Skin epidermis (tissue), 12 donors: ENCODE data around the gene WEE1.
"Not testable (repeated sequence)": the region's sequence is repeated elsewhere in the genome, so short reads cannot be mapped to it uniquely, and the experiment has no call there.

Source experiments
- H3K27ac ChIP-seq, 21 experiments: fragments of 200-600 bp; sonication (generic) in 11 of 21; one replicate each; pipeline ENCODE4 v1.5.0; 2020; ENCODE audit warnings: mild to moderate bottlenecking in 3 of 21, inconsistent platforms in 2 of 21, moderate library complexity in 2 of 21
- H3K4me3 ChIP-seq, 7 experiments: fragments of 200-600 bp; sonication (generic) in 2 of 7; one replicate each; pipeline ENCODE4 v1.5.0; 2020; ENCODE audit warnings: inconsistent platforms in 2 of 7, mild to moderate bottlenecking in 2 of 7, moderate library complexity in 1 of 7

The WEE1 gene

GRCh38 chr11:9573052-9573774 lies at the start of gene WEE1:
TSS of gene WEE1 (plus strand) at chr11:9573670. CDS start at chr11:9573934, 264 bp downstream.
- peak within 1 kb of the TSS; percentile 63 to 99 (median 90) for H3K27ac ChIP-seq
- H3K4me3 ChIP-seq = peak within 1 kb of the TSS; percentile 59 to 91 (median 73)

DNA sequence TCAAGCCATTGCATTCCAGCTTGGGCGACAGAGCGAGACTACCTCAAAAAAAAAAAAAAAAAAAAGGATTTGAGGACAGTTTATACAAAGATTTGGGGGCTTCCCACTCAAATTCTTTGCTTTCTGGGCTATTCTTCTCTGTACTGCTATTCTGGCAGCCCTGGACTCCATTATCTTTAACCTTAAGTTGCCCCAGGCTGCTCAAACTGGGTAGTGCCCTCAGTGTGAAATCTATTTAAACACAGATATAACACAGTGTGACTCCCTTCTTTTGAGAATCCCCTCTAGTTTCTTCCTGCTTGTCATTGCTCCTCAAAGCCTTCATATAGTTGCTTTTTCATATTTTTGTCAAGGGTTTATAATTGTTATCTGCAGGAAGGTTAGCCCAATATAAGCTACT lies 49.5 kb upstream of the WEE1 start:
- H3K27ac ChIP-seq = no peak overlapping the region
- no peak overlapping the region for H3K4me3 ChIP-seq

GRCh38 chr11:9525116-9525515 lies 48.4 kb upstream of the WEE1 start:
- Histone ChIP-seq H3K27ac (no peak overlapping the region), H3K4me3 (no peak overlapping the region)

GRCh38 chr11:9527481-9528135 lies 45.9 kb upstream of the WEE1 start:
- Histone ChIP-seq H3K4me3 (no peak overlapping the region), H3K27ac (peak overlapping the region in 13 of 21 experiments; percentile 9 to 87 (median 38))

- peak overlapping the region in 7 of 21 experiments; percentile 11 to 87 (median 57) for H3K27ac ChIP-seq
- no peak overlapping the region for H3K4me3 ChIP-seq
Measured at GRCh38 chr11:9528136-9528501, 45.4 kb upstream of the WEE1 start.

- peak overlapping the region in 11 of 21 experiments; percentile 4 to 74 (median 35) for H3K27ac ChIP-seq
- no peak overlapping the region for H3K4me3 ChIP-seq
Measured at GRCh38 chr11:9528573-9529333, 44.7 kb upstream of the WEE1 start.

DNA sequence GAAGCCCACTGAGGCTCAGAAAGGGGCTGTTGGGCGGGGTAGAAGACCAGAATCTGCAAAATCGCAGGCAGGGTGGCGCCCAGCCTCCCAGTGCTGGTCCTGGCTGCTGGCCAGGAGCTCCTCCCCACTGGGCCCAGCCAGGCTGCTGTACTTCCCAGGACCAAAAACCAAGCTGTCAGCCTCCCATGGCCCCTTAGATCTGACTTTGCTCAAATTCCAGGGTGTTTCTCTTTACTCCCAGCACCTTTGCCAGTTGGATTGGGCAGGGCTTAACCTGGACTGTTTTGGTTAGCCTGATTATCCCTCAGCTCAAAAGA lies 44.2 kb upstream of the WEE1 start:
- Histone ChIP-seq H3K27ac (peak overlapping the region in 15 of 21 experiments; percentile 4 to 74 (median 27)), H3K4me3 (no peak overlapping the region)

DNA sequence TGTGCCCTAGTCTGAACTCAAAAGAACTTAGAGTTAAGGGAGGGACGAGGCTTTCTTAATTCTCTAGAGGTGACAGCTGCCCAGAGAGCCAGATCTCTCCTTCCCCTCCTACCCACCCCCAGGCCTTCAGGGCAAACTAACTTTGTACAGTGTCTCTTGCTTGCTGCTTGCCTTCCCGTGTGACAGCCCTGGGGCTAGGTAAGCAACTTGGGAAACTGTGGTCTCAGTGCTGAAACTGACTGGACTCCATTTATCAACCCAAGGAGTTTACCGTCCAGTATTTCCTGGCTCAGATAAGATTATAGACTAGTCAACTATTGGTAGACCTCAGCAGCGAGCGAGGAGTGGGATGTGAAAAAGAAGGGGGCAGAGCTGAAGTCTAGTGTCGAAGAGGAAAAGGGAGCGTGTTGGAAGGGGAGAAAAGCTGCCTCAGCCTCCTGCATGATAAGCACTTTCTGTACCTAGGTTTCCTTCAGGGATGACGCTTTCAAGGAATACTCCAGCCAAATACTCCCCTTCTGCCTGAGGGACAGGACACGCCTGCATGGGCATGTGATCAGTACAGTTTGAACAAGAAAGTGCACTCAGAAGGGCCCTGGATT lies 43.3 kb upstream of the WEE1 start:
- Histone ChIP-seq H3K4me3 (no peak overlapping the region), H3K27ac (peak overlapping the region in 13 of 21 experiments; percentile 4 to 74 (median 33))

DNA sequence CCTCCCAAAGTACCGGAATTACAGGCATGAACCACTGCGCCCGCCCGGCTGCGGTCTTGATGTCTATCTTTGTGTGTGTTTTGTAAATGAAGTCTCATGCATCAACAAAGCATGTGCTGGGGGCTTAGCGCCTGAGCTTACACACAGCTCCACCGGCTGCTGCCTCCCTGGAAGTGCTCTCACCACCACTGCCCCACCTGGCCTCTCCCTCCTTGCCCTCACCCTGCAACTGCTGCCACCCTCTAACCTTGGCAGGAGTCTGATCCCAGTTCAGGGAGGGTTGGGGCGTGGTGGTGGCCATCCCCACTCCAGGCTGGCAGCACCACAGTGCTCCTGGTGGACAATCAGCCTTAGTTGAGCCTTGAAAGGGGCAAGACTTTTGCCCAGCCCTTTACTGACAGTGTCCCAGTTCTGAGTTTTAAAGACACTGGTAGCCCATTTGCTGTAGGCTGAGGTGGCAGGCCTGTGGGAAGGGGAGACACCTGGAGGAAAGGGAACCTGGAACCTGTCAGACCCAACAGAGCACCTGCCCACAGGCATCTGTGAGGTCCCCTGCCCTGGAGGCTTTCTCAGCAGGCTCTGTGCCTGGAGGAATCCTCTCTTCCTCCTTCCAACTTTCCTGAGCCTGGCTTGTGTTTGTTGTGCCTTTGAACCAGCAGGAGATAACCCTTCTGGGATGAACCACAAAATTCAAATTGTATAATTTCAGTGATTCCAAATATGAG lies 42.4 kb upstream of the WEE1 start:
- Histone ChIP-seq H3K27ac (peak overlapping the region in 5 of 21 experiments; percentile 50 to 70 (median 62)), H3K4me3 (no peak overlapping the region)

DNA sequence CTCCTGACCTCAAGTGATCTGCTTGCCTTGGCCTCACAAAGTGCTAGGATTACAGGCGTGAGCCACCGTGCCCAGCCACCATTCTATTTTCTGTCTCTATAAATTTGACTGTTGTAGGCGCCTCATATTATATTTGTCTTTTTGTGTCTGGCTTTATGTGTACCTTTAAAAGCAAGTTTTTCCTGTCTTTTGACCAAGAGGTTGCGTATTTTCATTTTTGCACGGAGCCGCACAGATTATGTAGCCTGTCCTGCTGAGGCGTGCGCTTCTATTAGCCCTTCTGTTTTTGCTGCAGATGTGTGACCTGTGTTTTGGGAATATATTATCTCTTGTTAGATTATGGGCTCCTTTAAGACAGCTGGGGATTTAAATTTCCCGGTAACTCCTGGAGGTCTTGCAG lies 40.4 kb upstream of the WEE1 start:
- Histone ChIP-seq H3K27ac (no peak overlapping the region), H3K4me3 (no peak overlapping the region)

GRCh38 chr11:9533736-9534473 lies 39.6 kb upstream of the WEE1 start:
- H3K27ac ChIP-seq = no peak overlapping the region
- no peak overlapping the region for H3K4me3 ChIP-seq

GRCh38 chr11:9535189-9535781 lies 38.2 kb upstream of the WEE1 start:
- peak overlapping the region in 3 of 21 experiments; percentile 10 to 25 (median 24) for H3K27ac ChIP-seq
- H3K4me3 ChIP-seq = no peak overlapping the region

DNA sequence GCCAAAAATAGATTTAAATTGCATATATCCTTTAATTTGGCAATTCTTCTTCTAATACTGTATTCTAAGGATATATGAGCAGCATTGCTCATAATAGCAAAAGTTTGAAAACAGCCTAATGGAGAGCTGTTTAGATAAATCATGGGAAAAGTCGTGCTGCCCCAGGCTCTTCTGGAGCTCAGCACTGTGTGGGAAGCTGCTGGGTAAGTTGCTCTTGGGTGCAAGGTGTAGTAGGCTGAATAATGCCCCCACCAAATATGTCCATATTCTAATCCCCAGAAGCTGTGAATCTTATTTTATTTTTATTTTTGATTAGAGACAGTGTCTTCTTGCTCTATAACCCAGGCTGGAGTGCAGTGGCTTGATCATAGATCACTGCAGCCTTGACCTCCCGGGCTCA lies 34.9 kb upstream of the WEE1 start:
- Histone ChIP-seq H3K4me3 (no peak overlapping the region), H3K27ac (no peak overlapping the region)

DNA sequence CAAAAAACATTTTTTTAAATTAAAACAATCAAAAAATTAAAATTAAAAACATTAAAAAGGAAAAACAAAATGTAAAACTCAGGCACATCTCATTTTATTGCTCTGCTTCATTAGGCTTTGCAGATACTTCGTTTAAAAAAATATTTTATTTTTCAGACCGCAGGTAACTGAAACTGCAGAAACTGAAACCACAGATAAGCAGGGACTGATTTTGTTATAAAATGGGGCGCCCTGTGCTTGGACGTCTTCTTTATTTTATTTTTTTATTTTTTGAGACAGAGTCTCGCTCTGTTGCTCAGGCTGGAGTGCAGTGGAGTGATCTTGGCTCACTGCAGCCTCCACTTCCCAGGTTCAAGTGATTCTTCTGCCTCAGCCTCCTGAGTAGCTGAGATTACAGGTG lies 24.3 kb upstream of the WEE1 start:
- not testable (repeated sequence) for H3K4me3 ChIP-seq, H3K27ac ChIP-seq

DNA sequence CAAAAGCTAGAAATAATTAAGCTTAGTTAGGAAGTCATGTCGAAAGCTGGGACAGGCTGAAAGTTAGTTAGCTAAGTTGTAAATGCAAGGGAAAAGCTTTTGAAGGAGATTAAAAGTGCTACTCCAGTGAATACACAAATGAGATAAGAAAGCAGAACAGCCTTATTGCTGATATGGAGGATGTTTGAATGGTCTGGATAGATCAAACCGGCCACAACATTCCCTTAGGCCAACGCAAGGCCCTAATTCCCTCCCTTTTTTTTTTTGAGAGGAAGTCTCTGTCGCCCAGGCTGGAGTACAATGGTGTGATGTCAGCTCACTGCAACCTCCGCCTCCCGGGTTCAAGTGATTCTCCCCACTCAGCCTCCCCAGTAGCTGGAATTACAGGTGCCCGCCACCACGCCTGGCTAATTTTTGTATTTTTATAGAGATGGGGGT lies 23.3 kb upstream of the WEE1 start:
- Histone ChIP-seq H3K27ac (peak overlapping the region in 1 of 21 experiments; percentile 24), H3K4me3 (no peak overlapping the region)

DNA sequence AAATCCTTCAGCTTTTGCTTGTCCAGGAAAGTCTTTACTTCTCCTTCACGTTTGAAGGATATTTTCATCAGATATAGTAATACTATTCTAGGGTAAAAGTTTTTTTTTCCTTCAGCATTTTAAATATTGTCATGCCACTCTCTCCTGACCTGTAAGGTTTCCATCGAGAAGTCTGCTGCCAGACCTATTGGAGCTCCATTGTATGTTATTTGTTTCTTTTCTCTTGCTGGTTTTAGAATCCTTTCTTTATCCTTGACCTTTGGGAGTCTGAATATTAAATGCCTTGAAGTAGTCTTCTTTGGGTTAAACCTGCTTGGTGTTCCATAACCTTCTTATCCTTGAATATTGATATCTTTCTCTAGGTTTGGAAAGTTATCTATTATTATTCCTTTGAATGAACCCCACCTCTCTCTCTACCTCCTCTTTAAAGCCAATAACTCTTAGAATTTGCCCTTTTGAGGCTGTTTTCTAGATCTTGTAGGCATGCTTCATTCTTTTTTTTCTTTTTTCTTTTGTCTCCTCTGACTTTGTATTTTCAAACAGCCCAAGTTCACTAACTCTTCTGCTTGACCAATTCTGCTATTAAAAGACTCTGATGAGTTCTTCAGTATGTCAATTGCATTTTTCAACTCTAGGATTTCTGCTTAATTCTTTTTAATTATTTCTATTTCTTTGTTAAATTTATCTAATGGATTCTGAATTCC lies 12.0 kb upstream of the WEE1 start:
- no peak overlapping the region for H3K4me3 ChIP-seq

GRCh38 chr11:9562716-9563115 lies 10.8 kb upstream of the WEE1 start:
- Histone ChIP-seq H3K27ac (no peak overlapping the region), H3K4me3 (no peak overlapping the region)

More for the DNA sequence above, 12.0 kb upstream of the WEE1 start:
- no peak overlapping the region for H3K27ac ChIP-seq

- H3K27ac ChIP-seq = no peak overlapping the region
- no peak overlapping the region for H3K4me3 ChIP-seq
Measured at GRCh38 chr11:9563196-9563730, 10.2 kb upstream of the WEE1 start.
